Measurements from ENCODE around the gene SHISA9.

DNA sequence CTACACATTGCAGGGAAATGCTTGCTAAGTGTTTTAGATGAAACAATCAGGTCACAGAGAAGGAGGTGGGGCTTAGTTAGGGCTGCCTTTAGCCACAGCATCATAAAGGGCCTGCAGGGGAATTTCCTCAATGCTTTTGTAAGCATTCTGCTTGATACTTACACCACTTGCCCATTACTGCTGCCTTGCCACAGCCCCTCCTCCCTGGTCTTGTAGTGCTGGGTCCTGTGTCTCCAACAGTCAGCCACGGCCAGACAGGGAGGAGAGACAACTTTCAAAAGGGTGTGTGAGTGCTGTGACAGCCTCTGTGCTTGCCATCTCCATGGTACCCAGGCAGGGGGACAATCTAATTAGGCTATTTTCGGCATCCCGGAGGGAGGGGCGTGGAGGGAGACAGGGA lies 111.2 kb downstream of the SHISA9 start:
- TF ChIP-seq EZH2 (IDR thresholded peaks at IDR 0.05) = no peak
- TF ChIP-seq, protein P1, sequence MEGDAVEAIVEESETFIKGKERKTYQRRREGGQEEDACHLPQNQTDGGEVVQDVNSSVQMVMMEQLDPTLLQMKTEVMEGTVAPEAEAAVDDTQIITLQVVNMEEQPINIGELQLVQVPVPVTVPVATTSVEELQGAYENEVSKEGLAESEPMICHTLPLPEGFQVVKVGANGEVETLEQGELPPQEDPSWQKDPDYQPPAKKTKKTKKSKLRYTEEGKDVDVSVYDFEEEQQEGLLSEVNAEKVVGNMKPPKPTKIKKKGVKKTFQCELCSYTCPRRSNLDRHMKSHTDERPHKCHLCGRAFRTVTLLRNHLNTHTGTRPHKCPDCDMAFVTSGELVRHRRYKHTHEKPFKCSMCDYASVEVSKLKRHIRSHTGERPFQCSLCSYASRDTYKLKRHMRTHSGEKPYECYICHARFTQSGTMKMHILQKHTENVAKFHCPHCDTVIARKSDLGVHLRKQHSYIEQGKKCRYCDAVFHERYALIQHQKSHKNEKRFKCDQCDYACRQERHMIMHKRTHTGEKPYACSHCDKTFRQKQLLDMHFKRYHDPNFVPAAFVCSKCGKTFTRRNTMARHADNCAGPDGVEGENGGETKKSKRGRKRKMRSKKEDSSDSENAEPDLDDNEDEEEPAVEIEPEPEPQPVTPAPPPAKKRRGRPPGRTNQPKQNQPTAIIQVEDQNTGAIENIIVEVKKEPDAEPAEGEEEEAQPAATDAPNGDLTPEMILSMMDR (IDR thresholded peaks at IDR 0.05) = no peak

All from neural progenitor cell (in vitro differentiated cells).